ENCODE data around the gene ADAM30.

ADAM30 gene
- total RNA-seq, result 0 reads per million in 2 donors

DNA sequence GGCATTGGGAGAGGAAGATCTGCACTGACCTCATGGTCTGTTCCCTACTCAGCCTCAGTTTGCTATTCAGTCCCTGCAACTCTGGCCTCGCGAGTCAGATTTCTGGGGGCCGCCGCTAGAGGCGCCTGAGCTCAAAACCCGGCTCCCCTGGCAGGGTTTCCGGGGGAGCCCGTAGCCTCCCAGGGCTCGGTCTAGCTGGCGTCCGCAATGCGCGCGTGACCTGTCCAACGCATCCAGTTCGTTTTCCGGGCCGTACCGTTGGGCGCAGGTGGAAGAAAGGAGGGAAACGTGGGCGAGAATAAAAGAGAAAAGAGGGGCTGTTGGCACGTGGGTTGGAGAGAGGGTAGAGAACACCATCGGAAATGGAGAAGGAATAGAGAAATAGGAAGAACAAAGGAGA, at the start of gene ADAM30:
Gene ADAM30, minus strand, starts transcription at position 213 of the 400 bp plus-strand sequence. Its CDS starts 179 bp downstream, at position 34.
- DNase-seq, result no peak

DNA sequence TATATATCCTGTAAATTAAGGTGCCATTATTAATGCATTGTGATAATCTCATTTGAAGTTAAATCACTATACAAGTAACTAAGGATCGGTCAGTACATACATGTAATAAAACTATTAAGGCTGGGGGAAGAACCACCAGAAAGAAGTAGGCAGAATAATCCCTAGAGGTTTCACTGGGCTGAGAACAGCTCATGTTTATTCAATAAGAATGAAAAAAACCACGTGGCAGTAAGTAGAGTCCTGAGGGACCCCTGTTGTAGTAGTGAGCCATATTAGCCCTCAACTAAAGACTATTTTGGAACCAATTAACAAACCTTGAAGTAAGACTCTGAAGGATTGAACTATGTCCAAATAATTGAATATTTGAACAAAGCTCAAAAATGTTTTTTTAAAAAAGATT, 46.9 kb upstream of the ADAM30 start:
- DNase-seq, result no peak

DNA sequence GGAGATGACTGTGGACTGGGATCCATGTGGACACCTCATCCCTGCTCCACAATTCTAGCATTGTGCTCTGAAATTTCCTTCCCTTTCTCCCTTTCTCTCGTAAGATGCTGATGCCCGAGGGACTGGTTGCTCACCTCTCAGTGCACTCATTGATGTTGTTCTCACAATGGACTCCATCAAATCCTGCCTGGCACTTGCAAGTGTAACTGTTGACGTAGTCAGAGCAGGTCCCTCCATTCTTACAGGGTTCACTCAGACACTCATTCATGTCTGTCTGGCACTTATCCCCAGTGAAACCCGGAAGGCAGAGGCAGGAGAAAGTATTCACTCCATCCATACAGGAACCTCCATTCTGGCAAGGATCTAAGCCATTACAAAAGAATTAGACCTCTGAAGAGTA, 45.1 kb upstream of the ADAM30 start:
- DNase-seq, result no peak

DNA sequence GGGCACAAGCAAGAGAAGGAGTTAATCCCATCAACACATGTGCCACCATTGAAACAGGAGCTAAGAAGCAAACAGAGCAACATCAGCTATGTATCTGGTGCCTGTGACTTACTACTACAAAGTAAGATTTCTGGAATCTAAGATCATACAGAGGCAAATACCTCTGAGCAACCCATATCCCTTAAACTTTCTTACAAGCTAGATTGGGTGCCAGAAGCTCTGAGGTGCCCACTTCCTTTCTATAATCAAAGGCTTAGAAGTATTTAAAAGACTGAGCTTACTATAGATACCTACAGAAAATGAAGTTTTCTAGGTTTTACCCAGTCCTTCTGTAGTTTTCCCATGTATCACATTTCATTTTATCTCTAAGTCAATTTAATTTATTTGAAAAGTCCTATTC, 44.4 kb upstream of the ADAM30 start:
- DNase-seq, result no peak

DNA sequence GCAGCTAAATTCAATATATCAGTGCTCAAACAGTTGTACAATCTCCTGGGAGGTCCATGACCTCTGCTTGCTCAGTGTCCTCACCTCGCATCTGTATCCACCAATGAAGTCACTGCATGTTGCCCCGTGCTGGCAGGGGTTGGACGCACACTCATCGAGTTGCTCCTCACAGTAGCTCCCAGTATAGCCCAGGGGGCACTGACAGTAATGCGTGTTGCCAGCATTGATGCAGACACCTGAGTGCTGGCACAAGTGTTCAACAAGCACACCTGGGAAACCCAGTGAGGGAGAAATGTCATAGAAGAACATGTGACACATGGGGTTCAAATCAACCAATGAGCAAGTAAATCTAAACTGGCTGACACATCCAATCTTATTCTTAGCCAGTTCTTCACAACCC, 40.9 kb upstream of the ADAM30 start:
- DNase-seq, result no peak

DNA sequence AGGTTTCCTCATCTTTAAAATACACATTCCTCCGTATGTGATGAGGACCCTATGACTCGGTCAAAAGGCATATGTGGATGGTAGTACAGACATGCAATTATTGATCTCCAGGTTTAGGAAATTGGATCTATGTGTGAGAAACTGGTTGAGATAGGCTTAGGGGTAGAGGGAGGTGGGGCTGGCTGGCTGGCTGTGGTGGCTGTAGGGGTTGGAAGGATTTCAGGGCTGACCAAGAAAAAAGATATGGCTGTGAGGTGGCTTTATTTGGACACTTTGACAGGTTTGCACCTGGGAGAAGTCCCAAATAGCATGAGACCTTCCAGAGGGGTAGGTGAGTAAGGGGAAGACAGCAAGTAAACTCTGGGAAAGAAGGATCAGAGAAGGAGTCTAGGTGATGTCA, 39.6 kb upstream of the ADAM30 start:
- DNase-seq, result no peak

DNA sequence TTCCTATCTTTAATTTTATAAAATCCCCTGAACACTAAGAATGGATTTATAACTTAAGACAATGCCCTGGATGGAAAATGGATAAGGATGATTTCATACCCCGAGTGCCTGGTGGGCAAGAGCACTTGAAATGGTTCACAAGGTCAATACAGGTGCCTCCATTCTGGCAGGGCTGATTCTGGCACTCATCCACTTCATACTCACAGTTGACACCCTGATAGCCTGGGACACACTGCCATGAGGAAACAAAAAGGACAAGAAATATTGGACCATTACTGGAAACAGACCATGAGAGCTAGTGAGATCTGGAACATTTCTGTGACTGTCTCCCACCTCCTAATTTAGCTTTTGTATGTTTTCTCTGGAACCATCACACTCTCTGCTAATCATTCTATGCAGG, 39.1 kb upstream of the ADAM30 start:
- no peak for DNase-seq

DNA sequence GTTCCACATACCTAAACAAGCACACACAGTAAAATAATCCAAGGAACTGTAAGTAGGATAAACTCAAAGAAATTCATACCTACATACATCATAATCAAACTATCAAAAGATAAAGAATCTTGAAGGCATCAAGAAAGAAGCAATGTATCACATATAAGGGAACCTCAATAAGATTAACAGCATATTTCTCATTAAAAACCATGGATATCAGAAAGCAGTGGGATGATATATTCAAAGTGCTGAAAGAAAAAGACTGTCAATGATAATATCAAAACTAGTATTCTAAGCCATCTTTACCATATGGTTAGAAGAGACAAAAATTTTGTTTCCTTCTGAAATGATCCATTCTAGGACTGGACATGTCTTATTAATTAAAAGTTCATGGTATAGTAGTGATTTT, 37.1 kb upstream of the ADAM30 start:
- DNase-seq, result no peak

DNA sequence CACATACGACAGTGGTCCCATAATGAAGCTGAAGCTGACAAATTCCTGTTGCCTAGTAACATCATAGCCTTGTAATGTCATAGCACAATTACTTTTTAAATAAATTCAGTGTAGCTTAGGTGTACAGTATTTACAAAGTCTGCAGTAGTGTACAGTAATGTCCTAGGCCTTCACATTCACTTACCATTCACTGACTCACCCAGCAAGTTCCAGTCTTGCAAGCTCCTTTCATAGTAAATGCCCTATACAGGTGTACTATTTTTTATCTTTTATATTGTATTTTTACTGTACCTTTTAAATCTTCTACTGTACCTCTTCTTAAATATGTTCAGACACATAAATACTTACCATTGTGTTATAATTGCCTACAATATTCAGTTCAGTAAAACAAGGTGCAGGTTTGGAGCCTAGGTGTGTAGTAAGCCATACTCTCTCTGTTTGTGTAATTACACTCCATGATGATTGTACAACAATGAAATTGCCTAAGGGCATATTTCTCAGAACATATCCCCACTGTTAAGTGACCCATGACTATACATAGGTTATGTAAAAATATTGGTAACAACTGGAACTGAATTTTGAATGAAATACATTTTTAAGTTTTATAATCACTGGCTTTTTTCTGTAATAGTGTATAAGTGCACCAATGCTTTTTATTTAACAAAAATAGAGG, 33.5 kb upstream of the ADAM30 start:
- no peak for DNase-seq

DNA sequence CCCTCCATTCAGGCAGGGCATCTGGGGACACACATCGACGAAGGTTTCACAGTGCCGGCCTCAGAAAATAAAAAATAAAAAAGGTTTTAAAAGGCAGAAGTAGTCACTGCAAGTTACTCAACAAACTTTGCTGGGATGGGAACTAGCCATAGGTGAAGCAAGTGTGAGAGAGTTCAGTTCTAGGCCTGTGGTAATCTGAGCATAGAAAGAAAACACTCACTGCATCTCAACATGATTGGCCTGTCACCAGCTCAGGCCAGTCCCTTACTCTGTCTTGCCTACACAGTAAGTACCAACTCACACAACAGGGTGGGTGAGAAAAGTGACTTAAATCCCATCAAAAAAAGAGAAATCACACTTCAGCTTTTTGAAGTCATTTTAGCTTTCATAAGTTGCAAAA, 30.2 kb upstream of the ADAM30 start:
- no peak for DNase-seq

DNA sequence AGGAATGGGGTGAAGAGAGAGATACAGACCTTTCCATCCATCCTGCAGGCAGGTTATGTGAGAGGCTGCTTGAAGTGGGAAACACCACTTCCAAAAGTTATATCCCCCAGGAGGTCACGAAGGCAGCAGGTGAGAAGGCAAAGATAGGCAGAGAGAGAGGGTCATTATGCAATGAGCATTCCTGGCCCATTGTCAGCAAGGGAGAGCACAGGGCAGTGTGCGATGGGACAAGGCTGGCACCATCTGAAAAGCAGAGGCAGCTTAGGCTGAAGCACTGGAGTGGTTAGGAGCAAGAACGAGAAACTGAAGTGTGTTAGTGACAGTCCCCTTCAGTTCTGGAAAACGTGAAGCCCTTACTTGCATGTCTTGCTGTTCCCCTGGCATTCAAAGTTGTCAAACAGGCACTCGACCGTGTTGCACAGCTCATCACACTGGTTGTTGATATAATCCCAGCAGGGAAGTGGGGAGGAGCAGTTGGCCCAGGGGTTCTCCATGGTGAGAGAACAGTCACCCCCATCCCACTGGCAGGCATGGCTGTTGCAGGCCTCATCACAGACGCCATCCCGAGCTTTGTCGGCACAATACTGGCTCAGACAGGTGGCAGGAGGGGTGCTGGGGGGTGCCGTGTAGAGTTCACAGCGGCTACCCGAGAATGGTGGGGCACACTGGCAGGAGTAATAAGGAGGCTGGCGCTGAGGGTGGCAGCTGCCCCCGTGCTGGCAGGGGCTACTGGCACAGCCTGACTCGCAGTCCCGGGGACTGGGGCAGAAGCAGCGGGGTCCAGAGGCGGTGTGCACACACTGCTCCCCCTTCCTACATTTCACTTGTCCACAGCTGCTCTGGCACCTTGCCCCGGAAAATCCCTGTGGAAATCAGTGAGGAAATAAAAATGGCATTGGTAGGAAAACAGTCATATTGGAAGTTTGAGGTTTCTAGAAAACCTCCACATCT, 28.9 kb upstream of the ADAM30 start:
- no peak for DNase-seq

DNA sequence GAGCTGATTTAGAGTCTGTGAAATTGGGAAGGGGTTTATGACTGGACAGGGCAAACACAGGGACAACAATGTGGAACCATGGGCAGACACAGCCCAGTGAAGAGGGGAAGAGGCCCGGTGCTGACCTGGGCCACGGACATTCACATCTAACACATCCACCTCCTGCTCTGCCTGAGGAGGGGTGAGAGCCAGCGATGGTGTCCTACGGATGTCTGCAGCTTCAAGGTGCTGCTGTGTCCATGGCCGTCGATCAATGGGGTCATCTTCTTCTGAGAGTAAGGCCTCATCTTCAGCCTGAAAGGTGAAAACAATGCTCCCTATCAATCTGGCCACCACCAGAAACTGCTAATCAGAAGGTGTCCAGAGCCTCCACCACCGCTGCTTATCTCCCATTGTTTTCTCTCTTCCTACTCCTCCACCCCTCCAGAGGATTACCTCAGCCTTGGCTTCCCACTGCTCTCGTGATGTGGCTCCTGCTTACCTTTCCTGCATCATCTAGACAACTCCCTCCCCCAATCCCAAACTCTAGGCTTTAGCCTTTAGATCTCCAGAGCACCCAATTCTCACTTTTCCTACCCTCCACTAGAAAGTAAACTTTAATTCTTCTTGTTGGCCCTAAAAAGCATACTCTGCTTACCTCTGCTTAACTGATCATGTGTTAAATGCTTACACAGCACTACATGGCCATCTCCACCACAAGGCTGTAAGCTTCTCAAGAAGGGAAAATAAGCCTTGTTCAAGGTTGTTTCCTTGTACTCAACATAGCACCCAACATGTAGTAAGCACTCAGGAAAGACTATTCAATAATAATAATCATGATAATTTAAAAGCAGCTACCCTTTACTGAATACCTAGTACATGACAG, 24.0 kb upstream of the ADAM30 start:
- DNase-seq, result no peak

DNA sequence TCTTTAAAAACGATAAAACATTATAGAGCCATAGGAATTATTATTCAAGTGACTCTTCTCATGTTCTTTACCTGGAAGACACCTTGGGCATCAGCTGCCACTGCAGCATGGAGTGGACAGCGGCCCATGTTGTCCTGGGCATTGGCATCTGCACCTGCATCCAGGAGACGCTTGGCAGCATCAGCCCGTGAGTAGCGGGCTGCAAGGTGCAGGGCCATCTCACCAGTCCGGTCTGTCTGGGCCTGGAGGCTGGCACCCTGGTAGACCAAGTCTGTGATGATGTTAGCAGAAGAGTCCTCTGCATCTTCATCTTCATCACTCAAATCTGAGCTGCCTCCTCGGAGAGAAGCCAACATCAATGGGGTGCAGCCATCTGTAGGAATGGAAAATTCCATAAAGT, 22.9 kb upstream of the ADAM30 start:
- no peak for DNase-seq

DNA sequence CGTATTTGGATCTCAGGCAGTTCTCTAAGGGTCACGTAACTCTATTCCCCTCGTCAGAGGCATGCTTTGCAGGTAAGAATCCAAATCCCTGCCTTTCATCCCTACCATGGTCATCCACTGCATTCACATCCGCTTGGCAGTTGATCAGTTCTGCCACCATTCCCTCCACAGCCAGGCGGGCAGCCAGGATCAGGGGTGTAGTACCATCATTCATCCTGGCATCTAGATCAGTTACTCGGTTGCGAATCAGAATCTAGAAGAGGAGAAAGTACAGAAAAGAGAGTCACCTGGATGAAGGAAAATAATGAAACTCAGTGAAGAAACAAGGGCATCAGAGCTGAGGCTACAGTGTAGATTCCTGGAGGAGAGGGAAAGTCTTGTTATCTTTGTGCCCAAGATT, 22.0 kb upstream of the ADAM30 start:
- no peak for DNase-seq

DNA sequence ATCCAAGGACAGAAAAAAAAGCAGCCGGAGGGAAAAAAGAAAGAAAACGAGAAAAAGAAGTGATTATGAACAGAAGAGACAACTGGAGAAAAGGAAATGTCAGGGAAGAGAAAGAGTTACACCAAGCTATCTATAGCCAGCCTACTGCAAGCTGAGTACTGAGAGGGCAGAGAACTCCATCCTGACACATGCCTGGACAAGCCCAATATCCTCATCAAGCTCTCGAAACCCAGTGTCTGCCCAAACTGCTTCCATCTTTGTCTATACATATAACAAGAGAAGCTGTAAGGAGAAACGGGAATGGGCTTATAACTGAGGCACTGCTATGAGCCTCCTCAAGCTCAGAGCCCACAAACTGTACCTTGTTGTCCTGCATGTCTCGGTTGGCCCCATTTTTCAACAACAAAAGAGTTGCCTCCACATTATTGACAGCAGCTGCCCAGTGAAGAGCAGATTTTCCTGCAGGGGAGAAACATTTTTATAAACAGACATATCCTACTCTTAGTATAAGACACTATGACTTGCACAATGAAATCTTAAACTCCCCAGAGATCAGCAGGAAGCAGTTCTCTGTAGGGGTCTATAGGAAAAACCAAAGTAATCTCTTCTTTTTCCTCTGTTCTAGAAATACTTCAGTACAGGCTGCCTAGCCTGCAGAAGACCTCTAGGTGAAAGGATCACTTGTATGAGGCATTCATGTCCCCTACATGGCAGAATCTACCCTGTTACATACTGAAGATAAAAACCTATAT, 21.2 kb upstream of the ADAM30 start:
- no peak for DNase-seq

DNA sequence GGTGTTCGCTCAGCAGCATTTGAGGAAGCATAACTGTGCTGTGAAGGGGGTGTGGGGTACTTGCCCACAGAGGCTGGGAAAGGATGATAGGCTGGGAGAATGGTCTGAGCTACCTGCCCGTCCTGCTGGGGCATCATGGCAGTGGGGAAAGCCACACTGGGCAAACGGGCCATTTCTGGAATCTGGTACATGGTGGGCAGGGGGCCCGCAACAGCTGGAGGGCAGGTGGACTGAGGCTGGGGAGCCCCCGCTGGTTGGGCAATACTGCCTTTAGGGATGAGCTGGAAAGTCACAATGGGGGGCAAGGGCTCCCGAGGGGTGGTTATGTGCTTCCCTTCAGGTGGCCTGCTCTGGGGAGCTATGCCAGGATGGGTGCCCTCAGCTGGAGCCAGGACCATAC, 19.2 kb upstream of the ADAM30 start:
- DNase-seq, result no peak

DNA sequence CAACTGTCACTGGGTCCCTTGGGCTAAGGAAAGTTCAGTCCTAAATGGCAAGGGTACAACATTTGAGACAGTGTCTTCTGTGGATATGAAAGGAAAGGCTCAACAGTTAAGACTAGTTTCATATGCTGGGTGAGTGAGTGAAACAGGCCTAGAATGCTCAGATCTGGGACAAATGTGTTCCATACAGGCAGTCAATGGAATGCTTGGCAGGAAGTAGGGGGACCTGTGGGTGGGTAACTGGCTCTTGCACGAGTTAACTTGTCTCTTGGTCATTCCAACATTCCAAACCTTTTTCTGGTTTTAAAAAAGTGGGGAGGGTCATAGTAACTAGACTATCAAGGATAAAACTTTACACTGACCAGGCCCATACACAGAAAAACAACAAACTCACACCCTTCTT, 17.8 kb upstream of the ADAM30 start:
- DNase-seq, result no peak

DNA sequence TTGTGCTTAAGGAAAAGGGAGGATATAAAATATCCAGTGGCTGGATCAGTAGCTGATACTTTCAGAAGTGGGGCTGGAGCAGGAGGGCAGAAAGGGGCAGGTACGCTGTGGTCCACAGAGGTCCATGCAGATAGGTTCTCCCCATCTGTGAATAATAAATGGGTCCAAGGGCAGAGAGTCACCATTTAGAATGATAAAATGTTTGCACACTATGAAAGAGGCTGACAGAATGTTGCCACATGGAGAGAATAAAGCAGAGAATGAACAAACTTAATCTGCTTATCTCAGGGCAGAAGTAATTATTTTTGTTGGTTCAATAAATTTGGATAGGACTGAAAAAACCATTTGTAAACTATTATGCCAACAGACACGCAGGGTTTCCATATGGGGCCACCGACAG, 16.6 kb upstream of the ADAM30 start:
- DNase-seq, result no peak

DNA sequence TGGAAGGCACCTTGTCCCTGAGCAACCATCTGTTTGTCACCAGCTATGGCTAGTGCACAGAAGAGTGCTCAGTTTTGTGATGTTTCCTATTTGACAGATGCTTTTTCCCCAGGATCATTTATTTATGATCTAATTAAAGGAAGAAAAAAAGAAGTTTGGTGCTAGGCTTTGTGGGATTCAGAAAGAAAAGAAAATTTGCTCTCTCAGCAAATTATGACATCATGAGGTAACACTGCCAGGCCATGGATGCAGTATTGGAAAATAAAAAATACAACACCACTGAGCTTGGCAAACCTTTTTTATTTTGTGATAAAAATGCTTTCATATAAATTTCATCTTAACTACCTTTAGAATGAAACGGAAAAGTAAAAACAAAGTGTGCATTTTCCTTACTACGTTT, 15.5 kb upstream of the ADAM30 start:
- no peak for DNase-seq

DNA sequence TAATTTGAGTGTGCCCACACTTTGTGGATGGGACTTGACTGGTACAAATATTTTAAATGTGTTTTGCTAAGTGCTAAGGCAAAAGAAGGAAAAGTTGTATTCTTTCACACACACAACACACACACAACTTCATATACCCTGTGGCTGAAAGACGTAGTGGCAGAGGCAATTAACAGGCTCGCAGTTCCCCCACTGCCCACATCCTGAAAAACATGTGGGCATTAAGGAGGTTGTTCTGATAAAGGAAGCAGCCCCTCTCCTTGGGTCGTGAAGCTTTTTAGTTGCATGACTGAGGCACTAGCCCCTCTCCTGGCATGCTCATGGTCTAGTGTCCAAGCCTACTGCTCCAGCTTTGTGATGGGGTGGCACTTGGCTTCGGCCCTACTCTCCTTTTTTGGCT, 14.3 kb upstream of the ADAM30 start:
- no peak for DNase-seq

DNA sequence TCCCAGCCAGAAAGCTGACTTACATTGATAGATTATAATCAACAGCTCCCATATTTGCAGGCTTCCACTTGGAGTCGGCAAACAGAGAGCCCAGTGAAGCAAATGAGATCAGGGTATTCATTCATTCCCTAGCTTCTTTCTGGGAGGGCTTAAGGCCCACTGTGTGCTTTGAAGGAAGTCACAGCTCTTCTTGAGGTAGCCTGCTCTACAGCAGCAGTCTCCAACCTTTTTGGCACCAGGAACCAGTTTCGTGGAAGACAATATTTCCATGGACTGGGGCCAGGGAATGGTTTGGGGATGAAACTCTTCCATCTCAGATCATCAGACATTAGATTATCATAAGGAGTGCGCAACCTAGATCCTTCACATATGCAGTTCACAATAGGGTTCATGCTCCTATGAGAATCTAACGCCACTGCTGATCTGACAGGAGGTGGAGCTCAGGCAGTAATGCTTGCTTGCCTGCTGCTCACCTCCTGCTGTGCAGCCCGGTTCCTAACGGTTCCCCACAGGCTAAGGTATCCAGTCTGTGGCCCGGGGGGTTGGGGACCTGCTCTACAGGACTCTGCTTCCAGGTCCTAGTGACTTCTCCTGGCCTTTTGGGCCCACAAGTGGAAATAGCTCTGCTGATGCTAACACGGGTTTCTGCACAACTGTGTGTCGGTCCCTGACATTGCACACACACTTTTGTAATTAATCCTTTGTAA, 13.7 kb upstream of the ADAM30 start:
- DNase-seq, result no peak

DNA sequence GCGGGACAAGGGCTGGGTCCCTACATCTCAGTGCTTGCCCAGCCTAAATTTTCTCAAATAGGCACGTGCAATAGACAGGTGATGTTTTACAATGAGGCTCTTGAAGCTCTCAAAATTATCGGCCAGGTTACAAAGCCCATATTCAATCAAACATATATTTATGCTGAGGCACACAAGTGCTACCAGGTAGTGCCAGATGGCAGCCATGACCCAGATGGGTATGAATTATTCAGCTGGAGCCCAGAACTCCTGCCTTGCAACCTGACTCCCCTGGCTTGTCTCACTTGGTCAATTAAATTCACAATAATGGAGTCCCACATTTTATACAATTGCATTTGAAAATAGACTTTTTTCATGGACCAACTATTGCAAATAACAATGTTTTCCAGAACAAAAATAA, 12.3 kb upstream of the ADAM30 start:
- DNase-seq, result no peak
